ENCODE results near the gene MYMX.

MYMX gene

GRCh38 chr6:44247338-44248302 lies 30.9 kb downstream of the MYMX start:
- TF ChIP-seq JUND (IDR thresholded peaks at IDR 0.05; ENCODE audit: low read depth) = no peak
- DNase-seq (ENCODE audit: low read depth in 1 of 2, low spot score in 1 of 2) = peak in 1 of 2 experiments; percentile 74
- in situ Hi-C loops (cut with HindIII; ENCODE audit: low pct_unique_long_range_greater_than_20kb, low sequenced_read_pairs) = no loop called here

GRCh38 chr6:44248579-44248978 lies 31.9 kb downstream of the MYMX start:
- TF ChIP-seq JUND (IDR thresholded peaks at IDR 0.05; ENCODE audit: low read depth) = no peak
- DNase-seq (ENCODE audit: low read depth in 1 of 2, low spot score in 1 of 2) = no peak
- in situ Hi-C loops (cut with HindIII; ENCODE audit: low pct_unique_long_range_greater_than_20kb, low sequenced_read_pairs) = no loop called here

- no peak for DNase-seq (ENCODE audit: low read depth in 1 of 2, low spot score in 1 of 2)
- in situ Hi-C loops (cut with HindIII; ENCODE audit: low pct_unique_long_range_greater_than_20kb, low sequenced_read_pairs) = no loop called here
- TF ChIP-seq JUND (IDR thresholded peaks at IDR 0.05; ENCODE audit: low read depth) = no peak
Measured at GRCh38 chr6:44249082-44249748, 32.5 kb downstream of the MYMX start.

GRCh38 chr6:44250067-44250717 lies 33.5 kb downstream of the MYMX start:
- DNase-seq (ENCODE audit: low read depth in 1 of 2, low spot score in 1 of 2) = no peak
- in situ Hi-C loops (cut with HindIII; ENCODE audit: low pct_unique_long_range_greater_than_20kb, low sequenced_read_pairs) = no loop called here
- no peak for TF ChIP-seq JUND (IDR thresholded peaks at IDR 0.05; ENCODE audit: low read depth)

GRCh38 chr6:44250718-44251123 lies 34.0 kb downstream of the MYMX start:
- DNase-seq (ENCODE audit: low read depth in 1 of 2, low spot score in 1 of 2) = no peak
- TF ChIP-seq JUND (IDR thresholded peaks at IDR 0.05; ENCODE audit: low read depth) = no peak
- in situ Hi-C loops (cut with HindIII; ENCODE audit: low pct_unique_long_range_greater_than_20kb, low sequenced_read_pairs) = no loop called here

GRCh38 chr6:44251576-44252524 lies 35.1 kb downstream of the MYMX start:
- no peak for TF ChIP-seq JUND (IDR thresholded peaks at IDR 0.05; ENCODE audit: low read depth)
- in situ Hi-C loops (cut with HindIII; ENCODE audit: low pct_unique_long_range_greater_than_20kb, low sequenced_read_pairs) = no loop called here
- DNase-seq (ENCODE audit: low read depth in 1 of 2, low spot score in 1 of 2) = no peak

GRCh38 chr6:44253307-44254101 lies 36.8 kb downstream of the MYMX start:
- TF ChIP-seq JUND (IDR thresholded peaks at IDR 0.05; ENCODE audit: low read depth) = no peak
- in situ Hi-C loops (cut with HindIII; ENCODE audit: low pct_unique_long_range_greater_than_20kb, low sequenced_read_pairs) = no loop called here
- DNase-seq (ENCODE audit: low read depth in 1 of 2, low spot score in 1 of 2) = peak in 1 of 2 experiments; percentile 75

- in situ Hi-C loops (cut with HindIII; ENCODE audit: low pct_unique_long_range_greater_than_20kb, low sequenced_read_pairs) = no loop called here
- no peak for DNase-seq (ENCODE audit: low read depth in 1 of 2, low spot score in 1 of 2)
- no peak for TF ChIP-seq JUND (IDR thresholded peaks at IDR 0.05; ENCODE audit: low read depth)
Measured at GRCh38 chr6:44254191-44255104, 37.7 kb downstream of the MYMX start.

GRCh38 chr6:44255105-44255808 lies 38.5 kb downstream of the MYMX start:
- peak in 1 of 2 experiments; percentile 35 for DNase-seq (ENCODE audit: low read depth in 1 of 2, low spot score in 1 of 2)
- in situ Hi-C loops (cut with HindIII; ENCODE audit: low pct_unique_long_range_greater_than_20kb, low sequenced_read_pairs) = no loop called here
- no peak for TF ChIP-seq JUND (IDR thresholded peaks at IDR 0.05; ENCODE audit: low read depth)
